Activated CD8-positive, alpha-beta memory T cell treated with anti-CD3 and anti-CD28 coated beads for 1 hour (primary cell): Measurements from ENCODE around the gene DIAPH2.
A peak's percentile ranks its signal among the peaks of the same experiment; 100 is the strongest.

ENCODE experiments used
- DNase-seq, 2 donors: peaks; one replicate each; pipeline ENCODE4 v3.0.0-alpha.2; 2020; ENCODE audit warnings: low read depth in 1 of 2; ENCODE audit errors: extremely low read depth in 1 of 2

The DIAPH2 gene

GRCh38 chrX:96684339-96685209 is at the start of gene DIAPH2:
Gene DIAPH2, plus strand, starts transcription at chrX:96684842.
- peak; percentile 19 to 45 for DNase-seq

- no peak for DNase-seq
Observed at GRCh38 chrX:96650023-96650422, 34.6 kb upstream of the DIAPH2 start.

- DNase-seq: no peak
Observed at GRCh38 chrX:96655947-96656623, 28.6 kb upstream of the DIAPH2 start.

GRCh38 chrX:96682516-96682915 is 2.1 kb upstream of the DIAPH2 start:
- DNase-seq: no peak

GRCh38 chrX:96683997-96684338 is 674 bp upstream of the DIAPH2 start:
- no peak for DNase-seq

GRCh38 chrX:96685210-96686099 is 813 bp downstream of the DIAPH2 start:
- no peak for DNase-seq

GRCh38 chrX:96687776-96688175 is 3.1 kb downstream of the DIAPH2 start:
- no peak for DNase-seq

- DNase-seq: no peak
Observed at GRCh38 chrX:96688789-96689188, 4.1 kb downstream of the DIAPH2 start.

- no peak for DNase-seq
Observed at GRCh38 chrX:96689991-96690390, 5.3 kb downstream of the DIAPH2 start.

GRCh38 chrX:96692454-96692853 is 7.8 kb downstream of the DIAPH2 start:
- DNase-seq: no peak

- DNase-seq: no peak
Observed at GRCh38 chrX:96692890-96693289, 8.2 kb downstream of the DIAPH2 start.

GRCh38 chrX:96693407-96693806 is 8.8 kb downstream of the DIAPH2 start:
- no peak for DNase-seq

- DNase-seq: no peak
Observed at GRCh38 chrX:96696462-96696861, 11.8 kb downstream of the DIAPH2 start.

GRCh38 chrX:96700625-96701024 is 16.0 kb downstream of the DIAPH2 start:
- DNase-seq: no peak

- no peak for DNase-seq
Observed at GRCh38 chrX:96703379-96703778, 18.7 kb downstream of the DIAPH2 start.

- no peak for DNase-seq
Observed at GRCh38 chrX:96703816-96704215, 19.2 kb downstream of the DIAPH2 start.

GRCh38 chrX:96704629-96705028 is 20.0 kb downstream of the DIAPH2 start:
- DNase-seq: no peak

- no peak for DNase-seq
Observed at GRCh38 chrX:96705905-96706304, 21.3 kb downstream of the DIAPH2 start.

- no peak for DNase-seq
Observed at GRCh38 chrX:96707804-96708203, 23.2 kb downstream of the DIAPH2 start.

GRCh38 chrX:96710031-96710430 is 25.4 kb downstream of the DIAPH2 start:
- DNase-seq: no peak

- no peak for DNase-seq
Observed at GRCh38 chrX:96713303-96713702, 28.7 kb downstream of the DIAPH2 start.
